IPS-NIHi7 (cell line): ENCODE data around the gene MED26.

Experiments
- DNase-seq: peaks from one replicate; pipeline ENCODE4 v3.0.0; 2012; ENCODE audit warnings: mixed read lengths; ENCODE audit errors: extremely low spot score

Gene MED26

GRCh38 chr19:16590876-16591802 is 36.9 kb downstream of the MED26 start:
- DNase-seq = no peak

DNA sequence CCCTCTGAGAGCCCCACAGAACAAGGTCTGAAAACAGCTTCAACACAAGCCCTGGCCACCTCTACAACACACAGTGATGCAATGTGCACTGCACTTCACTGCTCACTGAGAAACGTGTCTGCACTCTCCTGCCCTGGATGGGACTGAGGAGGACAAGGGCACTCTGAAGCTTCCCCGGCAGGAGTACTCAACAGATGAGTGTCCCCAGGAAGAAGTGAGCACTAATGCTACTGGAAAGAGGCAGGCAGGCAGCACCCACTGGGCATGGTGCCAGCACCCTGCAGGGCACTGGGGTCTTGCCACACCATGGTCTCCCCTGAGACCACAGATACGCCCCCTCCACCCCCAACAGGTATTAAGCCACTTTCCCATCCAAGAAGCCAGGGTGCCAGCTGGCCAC is 38.1 kb downstream of the MED26 start:
- DNase-seq = no peak

- no peak for DNase-seq
These were observed 39.0 kb downstream of the MED26 start for GRCh38 chr19:16588824-16589577.

GRCh38 chr19:16587833-16588823 is 39.9 kb downstream of the MED26 start:
- DNase-seq = no peak

- no peak for DNase-seq
These were observed 40.8 kb downstream of the MED26 start for GRCh38 chr19:16586991-16587832.

- DNase-seq = no peak
These were observed 41.5 kb downstream of the MED26 start for GRCh38 chr19:16586477-16586871.

DNA sequence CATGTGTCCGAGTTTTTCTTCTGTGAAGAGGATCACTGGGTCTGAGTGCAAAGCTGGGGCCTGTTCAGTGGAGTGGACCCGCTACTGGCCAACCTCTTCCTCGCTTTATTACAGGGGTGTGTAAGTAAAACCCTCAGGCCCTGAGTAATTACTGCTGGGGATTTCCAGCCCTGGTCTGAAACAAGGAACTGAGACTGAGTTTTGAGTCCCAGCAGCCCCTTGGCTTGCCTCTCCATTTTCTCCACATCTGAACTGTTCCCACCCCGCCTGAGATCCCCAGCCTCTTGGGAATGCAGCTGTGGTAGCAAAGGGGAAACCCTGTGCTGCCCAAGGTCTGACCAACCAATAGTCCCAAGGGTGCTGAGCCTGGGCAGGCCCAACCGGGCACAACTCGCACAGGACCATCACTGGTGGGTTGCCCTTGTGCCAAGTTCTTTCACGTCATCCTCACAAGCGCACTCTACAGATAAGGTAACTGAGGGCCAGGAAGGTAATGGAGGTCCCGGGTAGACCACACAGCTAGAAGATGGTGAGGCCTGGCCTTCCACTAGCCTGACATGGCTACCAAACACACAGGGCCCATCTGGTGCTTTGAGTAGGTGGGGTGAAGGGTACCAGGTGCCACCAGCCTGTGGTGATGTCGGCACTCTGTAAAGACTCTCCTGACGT is 42.1 kb downstream of the MED26 start:
- no peak for DNase-seq

GRCh38 chr19:16585094-16585801 is 42.8 kb downstream of the MED26 start:
- DNase-seq = no peak

DNA sequence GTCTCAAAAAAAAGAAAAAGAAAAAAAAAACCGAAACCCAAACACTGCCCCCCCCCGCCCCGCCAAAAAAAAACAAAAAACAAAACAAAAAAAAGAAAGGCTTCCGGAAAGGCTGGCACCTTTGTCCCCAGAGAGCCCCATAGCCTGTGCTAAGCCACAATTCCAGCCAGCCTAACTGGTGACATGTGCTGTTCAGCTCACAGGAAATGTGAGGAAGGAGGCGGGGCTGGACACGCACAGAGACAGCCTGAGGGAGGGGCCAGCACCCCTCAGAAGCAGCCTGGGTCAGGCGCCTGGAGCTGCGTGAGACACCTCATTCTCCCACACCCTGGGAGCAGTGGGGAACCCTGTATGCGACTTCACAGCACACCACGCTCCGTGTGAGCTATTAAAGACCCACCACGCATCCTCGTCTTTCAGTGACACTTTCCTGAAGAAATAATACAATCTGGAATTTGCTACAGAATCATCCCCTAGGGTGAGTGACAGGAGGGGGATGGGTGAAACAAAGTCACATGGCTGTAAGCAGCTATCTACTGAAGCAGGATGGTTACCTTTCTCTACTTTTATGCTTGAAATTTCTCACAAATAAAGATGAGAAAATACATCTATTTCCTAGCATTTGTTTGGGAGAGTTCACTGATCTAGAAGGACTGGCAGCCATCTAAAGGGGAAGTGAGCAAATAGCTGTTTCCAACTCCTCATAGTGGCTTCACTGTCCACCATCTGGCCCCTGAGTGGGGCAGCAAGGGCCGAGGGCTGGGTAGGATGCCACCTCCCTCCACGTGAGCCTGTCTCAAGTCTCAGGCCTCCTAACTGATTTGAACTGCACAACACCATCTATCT is 43.5 kb downstream of the MED26 start:
- DNase-seq = peak; percentile 86

DNA sequence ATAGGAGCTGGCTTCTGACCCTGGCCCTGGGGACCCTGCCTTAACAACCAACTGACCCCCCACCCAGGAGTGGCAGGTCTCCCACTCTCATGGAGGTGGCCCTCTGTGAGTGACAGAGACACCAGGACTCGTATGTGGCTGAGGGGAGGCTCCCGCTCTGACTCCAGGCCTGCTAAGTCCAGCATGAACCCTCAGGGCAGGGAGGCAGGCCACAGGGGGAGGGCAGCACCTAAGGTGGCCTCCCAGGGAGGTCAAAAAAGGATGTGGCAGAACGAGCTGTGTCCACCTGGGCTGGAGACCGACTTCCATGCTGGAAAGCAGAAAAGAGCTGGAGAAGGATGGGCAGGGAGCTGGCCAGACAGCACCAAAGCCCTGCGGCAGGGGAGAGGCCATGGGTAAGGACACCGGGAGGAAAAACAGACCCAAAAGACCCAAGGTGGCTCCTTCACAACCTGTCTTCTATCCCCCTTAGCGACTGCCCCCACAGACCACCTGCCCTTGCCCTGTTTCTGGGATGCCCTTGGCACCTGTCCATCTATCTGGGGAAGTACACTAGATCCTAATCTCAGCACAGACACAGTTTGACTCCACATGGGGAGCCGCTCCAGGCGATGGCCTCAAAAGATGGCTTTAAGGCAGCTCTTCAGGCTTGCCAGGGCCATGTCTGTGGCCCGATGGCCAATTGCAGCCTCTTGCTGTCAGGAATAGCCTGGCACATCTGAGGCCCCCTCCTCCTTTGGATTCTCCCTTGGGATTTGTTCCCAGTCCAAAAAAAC is 45.3 kb downstream of the MED26 start:
- DNase-seq = no peak

DNA sequence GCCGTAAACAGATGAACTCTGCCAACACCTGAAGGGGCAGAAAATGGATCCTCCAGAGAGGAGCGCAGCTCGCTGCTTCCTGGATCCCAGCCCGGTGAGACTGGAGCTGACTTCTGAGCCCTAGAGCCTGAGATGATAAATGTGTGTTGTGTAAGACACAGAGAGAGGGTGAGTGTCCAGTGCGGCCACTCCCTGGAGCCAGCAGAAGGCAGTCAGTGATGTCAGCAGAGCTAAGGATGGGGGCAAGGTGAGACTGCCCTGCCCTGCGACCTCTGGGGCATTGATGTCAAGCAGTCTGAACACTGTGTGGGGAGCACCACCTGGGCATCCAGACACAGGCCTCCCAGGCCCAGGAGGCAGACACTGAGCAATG is 46.0 kb downstream of the MED26 start:
- no peak for DNase-seq

DNA sequence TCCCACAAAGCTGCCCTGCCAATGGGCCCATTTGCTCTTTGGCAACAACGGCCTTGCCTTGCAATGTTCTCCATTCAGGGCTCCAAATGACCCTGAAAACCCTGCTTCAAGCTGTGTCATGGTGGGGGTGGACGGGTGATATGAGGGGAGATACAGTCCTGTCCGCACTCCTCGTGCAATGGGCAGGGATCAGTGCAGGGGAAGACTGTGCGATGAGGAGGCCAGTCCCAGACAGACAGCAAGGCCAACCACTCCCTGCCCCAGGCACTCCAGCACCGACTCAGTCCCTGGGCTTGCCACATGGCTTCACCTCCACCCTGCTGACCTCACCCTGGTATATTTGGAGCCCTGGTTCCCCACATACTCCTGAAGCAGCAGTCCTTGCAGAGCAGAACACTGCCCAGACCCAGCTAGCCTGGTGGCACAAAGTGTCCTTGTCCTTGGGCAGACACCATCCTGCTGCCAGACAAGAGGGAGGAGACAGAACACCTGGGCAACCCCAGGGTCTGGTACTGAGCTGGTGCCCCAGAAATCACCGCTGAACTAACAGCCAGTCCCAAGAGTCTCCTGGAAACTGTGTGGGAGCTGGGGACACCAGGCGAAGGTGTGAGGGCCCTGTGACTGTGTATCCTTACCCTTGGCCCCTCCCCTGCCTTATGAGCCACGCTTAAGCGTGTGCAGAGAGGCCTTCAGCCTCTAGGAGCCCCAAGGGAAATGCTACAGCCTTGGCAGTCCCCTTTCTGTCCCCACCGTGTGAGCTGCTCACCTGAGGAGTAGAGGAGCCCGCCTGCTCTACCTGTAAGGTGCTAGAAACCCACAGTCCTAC is 46.6 kb downstream of the MED26 start:
- DNase-seq = no peak

- DNase-seq = no peak
These were observed 48.6 kb downstream of the MED26 start for GRCh38 chr19:16579381-16579780.

GRCh38 chr19:16577531-16577985 is 50.4 kb downstream of the MED26 start:
- DNase-seq = no peak

DNA sequence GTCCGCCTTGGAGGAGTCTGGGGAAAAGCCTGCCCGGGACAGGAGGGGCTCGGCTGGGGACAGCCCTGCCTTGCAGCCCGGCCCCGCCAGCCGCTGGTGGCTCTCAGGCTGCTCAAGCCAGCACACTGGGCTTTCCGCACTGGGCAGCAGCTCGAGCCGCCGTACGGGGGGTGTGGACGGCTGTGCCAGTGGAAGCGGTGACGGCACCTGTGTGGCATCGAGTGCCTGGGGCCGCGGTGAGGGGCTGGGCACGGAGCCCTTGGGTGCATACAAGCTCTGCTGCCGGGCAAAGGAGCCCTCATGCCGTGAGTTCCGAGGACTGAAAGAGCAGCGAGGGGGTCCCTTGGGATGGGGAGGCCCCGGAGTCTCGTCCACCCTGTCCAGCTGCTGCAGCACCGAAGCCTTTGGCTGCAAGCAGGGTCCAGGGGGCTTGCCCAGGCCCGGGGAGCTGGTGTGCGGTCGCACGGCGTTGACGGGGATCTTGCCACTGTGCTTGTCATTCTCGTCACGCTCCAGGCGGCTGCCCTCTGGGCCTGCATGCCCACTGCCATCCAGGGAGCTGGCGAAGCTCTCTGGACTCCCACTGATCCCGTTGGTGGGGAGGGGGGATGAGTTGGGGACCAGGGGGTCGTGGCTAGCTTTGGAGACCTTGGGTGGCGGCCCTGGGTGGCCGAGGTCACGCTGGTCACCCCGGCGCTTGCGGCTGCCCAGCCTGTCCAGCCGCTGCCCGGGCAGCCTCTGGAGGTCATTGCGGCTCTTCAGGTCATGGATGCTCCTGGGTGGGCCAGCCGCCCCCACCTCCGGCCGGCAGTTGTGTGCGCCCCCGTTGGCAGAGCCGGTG is 51.1 kb downstream of the MED26 start:
- no peak for DNase-seq
